Osteocyte (in vitro differentiated cells): ENCODE data around the gene GIMAP8. TPM values are rescaled to one million over a fixed set of nuclear protein-coding genes. Genes with fewer than 3 reads are reported as not detected.
"Not testable (repeated sequence)": the region's sequence is repeated elsewhere in the genome, so short reads cannot be mapped to it uniquely, and the experiment has no call there.

Experiments used
- DNase-seq: peaks from one replicate; pipeline ENCODE4 v3.0.0; 2021; ENCODE audit warnings: mixed read lengths; ENCODE audit not compliant: unreplicated experiment; ENCODE audit errors: extremely low spot score
- H3K27ac Mint-ChIP-seq: one replicate; pipeline ENCODE4 v1.8.0; 2021; ENCODE audit warnings: mild to moderate bottlenecking, mixed read lengths; ENCODE audit not compliant: unreplicated experiment
- H3K27me3 Mint-ChIP-seq: one replicate; pipeline ENCODE4 v1.8.0; 2021; ENCODE audit warnings: mixed read lengths; ENCODE audit not compliant: unreplicated experiment
- H3K36me3 Mint-ChIP-seq: one replicate; pipeline ENCODE4 v1.8.0; 2021; ENCODE audit warnings: mixed read lengths; ENCODE audit not compliant: unreplicated experiment
- H3K4me1 Mint-ChIP-seq: one replicate; pipeline ENCODE4 v1.8.0; 2021; ENCODE audit warnings: mixed read lengths; ENCODE audit not compliant: unreplicated experiment
- H3K4me3 Mint-ChIP-seq: one replicate; pipeline ENCODE4 v1.8.0; 2021; ENCODE audit warnings: mild to moderate bottlenecking, moderate library complexity, mixed read lengths; ENCODE audit not compliant: unreplicated experiment
- H3K9me3 Mint-ChIP-seq: one replicate; pipeline ENCODE4 v1.8.0; 2021; ENCODE audit warnings: mixed read lengths; ENCODE audit not compliant: unreplicated experiment
- CTCF ChIP-seq: fragments of 200-600 bp; sonication (generic); IDR thresholded peaks from 2 replicates; pipeline ENCODE4 v1.5.0; 2021; ENCODE audit warnings: antibody characterized with exemption, mild to moderate bottlenecking, moderate library complexity
- total RNA-seq: library from RNA; stranded (reverse); gene quantifications from 2 replicates; pipeline ENCODE4 v1.2.1, GENCODE V29; 2021

GIMAP8 gene
- total RNA-seq, 1 donor from 2014 or later, result not detected

- no peak overlapping the region for H3K27ac Mint-ChIP-seq
- H3K9me3 Mint-ChIP-seq, result no peaks in the 10 kb centered on the region
- DNase-seq, result no peak
- H3K4me1 Mint-ChIP-seq, result no peaks in the 10 kb centered on the region
- no peak overlapping the region for H3K4me3 Mint-ChIP-seq
- no peaks in the 10 kb centered on the region for H3K27me3 Mint-ChIP-seq
- TF ChIP-seq CTCF, result no peak
- no peaks in the 10 kb centered on the region for H3K36me3 Mint-ChIP-seq
Observed at GRCh38 chr7:150520145-150520544, 69.7 kb downstream of the GIMAP8 start.

DNA sequence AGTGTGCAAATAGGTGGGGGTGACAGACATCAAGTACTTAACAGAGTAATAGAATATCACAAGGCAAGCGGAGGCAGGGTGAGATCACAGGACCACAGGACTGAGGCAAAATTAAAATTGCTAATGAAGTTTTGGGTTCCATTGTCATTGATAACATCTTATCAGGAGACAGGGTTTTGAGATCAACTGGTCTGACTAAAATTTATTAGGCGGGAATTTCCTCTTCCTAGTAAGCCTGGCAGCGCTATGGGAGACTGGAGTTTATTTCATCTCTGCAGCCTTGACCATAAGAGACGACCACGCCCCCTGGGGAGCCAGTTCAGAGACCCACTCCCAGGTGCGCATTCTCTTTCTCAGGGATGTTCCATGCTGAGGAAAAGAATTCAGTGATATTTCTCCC, 72.5 kb downstream of the GIMAP8 start:
- not testable (repeated sequence) for DNase-seq, H3K27ac Mint-ChIP-seq, H3K4me3 Mint-ChIP-seq, H3K4me1 Mint-ChIP-seq, H3K36me3 Mint-ChIP-seq, H3K27me3 Mint-ChIP-seq, H3K9me3 Mint-ChIP-seq

- H3K4me1 Mint-ChIP-seq, result no peaks in the 10 kb centered on the region
- DNase-seq, result no peak
- peaks cover 7% of the 10 kb centered on the region for H3K9me3 Mint-ChIP-seq
- H3K4me3 Mint-ChIP-seq, result no peak overlapping the region
- H3K27me3 Mint-ChIP-seq, result no peaks in the 10 kb centered on the region
- no peak overlapping the region for H3K27ac Mint-ChIP-seq
- no peaks in the 10 kb centered on the region for H3K36me3 Mint-ChIP-seq
- no peak for TF ChIP-seq CTCF
Observed at GRCh38 chr7:150524018-150524417, 73.6 kb downstream of the GIMAP8 start.

Other genes starting within 250 kb of the GIMAP8 start
- not detected in 2 replicates for gene LRRC61, start 127.3 kb upstream of the GIMAP8 start, total RNA-seq
- not detected in 2 replicates for gene ACTR3C, start 127.1 kb upstream of the GIMAP8 start, total RNA-seq
- not detected in 2 replicates for gene RARRES2, start 109.0 kb upstream of the GIMAP8 start, total RNA-seq
- 66.3 and 72.9 TPM in 2 replicates for gene REPIN1, start 81.8 kb upstream of the GIMAP8 start, total RNA-seq
- 5.9 and 8.0 TPM in 2 replicates for gene ZNF775, start 71.3 kb upstream of the GIMAP8 start, total RNA-seq
- gene GIMAP7, start 64.2 kb downstream of the GIMAP8 start, total RNA-seq, result not detected in 2 replicates
- gene GIMAP4, start 116.8 kb downstream of the GIMAP8 start, total RNA-seq, result not detected in 2 replicates
- gene GIMAP6, start 181.8 kb downstream of the GIMAP8 start, total RNA-seq, result not detected in 2 replicates
- not detected in 2 replicates for gene GIMAP2, start 235.1 kb downstream of the GIMAP8 start, total RNA-seq